ENCODE data around the gene ZSCAN26. TPM values are rescaled to one million over a fixed set of nuclear protein-coding genes. Genes with fewer than 3 reads are reported as not detected.
"Not testable (repeated sequence)": the region's sequence is repeated elsewhere in the genome, so short reads cannot be mapped to it uniquely, and the experiment has no call there.

The ZSCAN26 gene
- total RNA-seq, 1 donor from 2014 or later, result 5.5 TPM

GRCh38 chr6:28315628-28316027 is 48.7 kb downstream of the ZSCAN26 start:
- DNase-seq (ENCODE audit: low spot score), result no peak
- ATAC-seq, result no peak

- ATAC-seq; DNase-seq (ENCODE audit: low spot score): not testable (repeated sequence)
Measured at GRCh38 chr6:28317866-28318265, 50.9 kb downstream of the ZSCAN26 start.

GRCh38 chr6:28322661-28323060 is 55.7 kb downstream of the ZSCAN26 start:
- no peak for DNase-seq (ENCODE audit: low spot score)
- ATAC-seq, result peak; percentile 45

- ATAC-seq (peak; percentile 77), DNase-seq (ENCODE audit: low spot score) (no peak)
Measured at GRCh38 chr6:28323813-28324424, 57.0 kb downstream of the ZSCAN26 start.

- ATAC-seq (no peak), DNase-seq (ENCODE audit: low spot score) (no peak)
Measured at GRCh38 chr6:28326371-28326948, 59.5 kb downstream of the ZSCAN26 start.

Other genes starting within 250 kb of the ZSCAN26 start
- 0.53 TPM for gene ZNF165, start 186.6 kb upstream of the ZSCAN26 start, total RNA-seq
- gene ZSCAN16, start 142.5 kb upstream of the ZSCAN26 start, total RNA-seq, result 1.7 TPM
- 6.3 TPM for gene ZKSCAN8, start 125.3 kb upstream of the ZSCAN26 start, total RNA-seq
- gene ZSCAN9, start 41.9 kb upstream of the ZSCAN26 start, total RNA-seq, result 2.2 TPM
- gene ZKSCAN4, start 14.9 kb upstream of the ZSCAN26 start, total RNA-seq, result 2.6 TPM
- gene NKAPL, start 7.8 kb upstream of the ZSCAN26 start, total RNA-seq, result 0.45 TPM
- 1.0 TPM for gene PGBD1, start 14.4 kb downstream of the ZSCAN26 start, total RNA-seq
- gene ZSCAN31, start 69.0 kb downstream of the ZSCAN26 start, total RNA-seq, result 2.4 TPM
- 2.4 TPM for gene ZKSCAN3, start 82.8 kb downstream of the ZSCAN26 start, total RNA-seq
- gene ZSCAN12, start 132.6 kb downstream of the ZSCAN26 start, total RNA-seq, result 1.2 TPM
- gene ZSCAN23, start 176.3 kb downstream of the ZSCAN26 start, total RNA-seq, result 0.40 TPM
- not detected for gene GPX6, start 248.7 kb downstream of the ZSCAN26 start, total RNA-seq